ENCODE results near the gene C11orf71. TPM values are rescaled to one million over a fixed set of nuclear protein-coding genes. Genes with fewer than 3 reads are reported as not detected.

C11orf71 gene
- total RNA-seq, 6 experiments from 2014 or later: 2.4 to 3.8 (median 3.2) TPM

- no peak for TF ChIP-seq CTCF (IDR thresholded peaks at IDR 0.05)
- Mint-ChIP-seq H3K4me3 (no peak overlapping the region), H3K4me1 (ENCODE audit: low read depth) (peaks cover 35% of the 10 kb centered on the region), H3K36me3 (ENCODE audit: low read depth) (0 out of 2 replicates have a peak, but pooled peaks cover 3% of the 10 kb centered on the region), H3K27ac (no peak overlapping the region), H3K9me3 (no peaks in the 10 kb centered on the region), H3K27me3 (ENCODE audit: insufficient read depth) (peaks cover 2% of the 10 kb centered on the region; the same call in 1 of the 2 replicates)
- no peak for DNase-seq
Observed at GRCh38 chr11:114392735-114393667, 7.3 kb downstream of the C11orf71 start.

- H3K27me3 Mint-ChIP-seq (ENCODE audit: insufficient read depth): no peaks in the 10 kb centered on the region; the same call in 1 of the 2 replicates
- peaks cover 21% of the 10 kb centered on the region for H3K4me1 Mint-ChIP-seq (ENCODE audit: low read depth)
- no peak overlapping the region for H3K4me3 Mint-ChIP-seq
- H3K36me3 Mint-ChIP-seq (ENCODE audit: low read depth): peaks cover 15% of the 10 kb centered on the region
- DNase-seq: no peak
- no peak for TF ChIP-seq CTCF (IDR thresholded peaks at IDR 0.05)
- H3K9me3 Mint-ChIP-seq: peaks cover 11% of the 10 kb centered on the region
- no peak overlapping the region for H3K27ac Mint-ChIP-seq
Observed at GRCh38 chr11:114386545-114386944, 13.8 kb downstream of the C11orf71 start.

- Mint-ChIP-seq H3K4me1 (ENCODE audit: low read depth) (peaks cover 21% of the 10 kb centered on the region), H3K27ac (no peak overlapping the region), H3K36me3 (ENCODE audit: low read depth) (peaks cover 15% of the 10 kb centered on the region), H3K4me3 (no peak overlapping the region), H3K27me3 (ENCODE audit: insufficient read depth) (no peaks in the 10 kb centered on the region; the same call in 1 of the 2 replicates), H3K9me3 (peaks cover 11% of the 10 kb centered on the region)
- no peak for TF ChIP-seq CTCF (IDR thresholded peaks at IDR 0.05)
- DNase-seq: no peak
Observed at GRCh38 chr11:114386131-114386530, 14.2 kb downstream of the C11orf71 start.

- TF ChIP-seq CTCF (IDR thresholded peaks at IDR 0.05): no peak
- peaks cover 15% of the 10 kb centered on the region for H3K36me3 Mint-ChIP-seq (ENCODE audit: low read depth)
- no peaks in the 10 kb centered on the region; the same call in 1 of the 2 replicates for H3K27me3 Mint-ChIP-seq (ENCODE audit: insufficient read depth)
- H3K9me3 Mint-ChIP-seq: peaks cover 11% of the 10 kb centered on the region
- H3K4me3 Mint-ChIP-seq: no peak overlapping the region
- peaks cover 36% of the 10 kb centered on the region for H3K4me1 Mint-ChIP-seq (ENCODE audit: low read depth)
- H3K27ac Mint-ChIP-seq: no peak overlapping the region
- DNase-seq: peak; percentile 25
Observed at GRCh38 chr11:114384487-114384886, 15.8 kb downstream of the C11orf71 start.

- Mint-ChIP-seq H3K27ac (no peak overlapping the region), H3K27me3 (ENCODE audit: insufficient read depth) (no peaks in the 10 kb centered on the region; the same call in 1 of the 2 replicates), H3K36me3 (ENCODE audit: low read depth) (peaks cover 15% of the 10 kb centered on the region), H3K4me3 (no peak overlapping the region), H3K9me3 (peaks cover 11% of the 10 kb centered on the region), H3K4me1 (ENCODE audit: low read depth) (peaks cover 55% of the 10 kb centered on the region)
- no peak for DNase-seq
- TF ChIP-seq CTCF (IDR thresholded peaks at IDR 0.05): no peak
Observed at GRCh38 chr11:114382509-114382908, 17.8 kb downstream of the C11orf71 start.
